ENCODE data around the gene QRSL1.

GRCh38 chr6:106617302-106617701 is 12.1 kb upstream of the QRSL1 start:
- TF ChIP-seq EZH2 (IDR thresholded peaks at IDR 0.05; ENCODE audit: insufficient read depth, poor library complexity, severe bottlenecking), result no peak
- TF ChIP-seq EZH2phosphoT487 (IDR thresholded peaks at IDR 0.05; ENCODE audit: insufficient read depth, low read depth), result no peak

Data from GM23248 (cell line).